VCaP (cell line): ENCODE results near the gene PAPSS2.
"Not testable (repeated sequence)": the region's sequence is repeated elsewhere in the genome, so short reads cannot be mapped to it uniquely, and the experiment has no call there.

Experiments used
- H3K27ac ChIP-seq: fragments of 450-650 bp; 2 replicates; pipeline ENCODE4 v1.5.1; 2017
- CTCF ChIP-seq: fragments of 450-650 bp; conservative IDR thresholded peaks from 2 replicates; pipeline ENCODE4 v1.5.1; 2017; ENCODE audit warnings: mild to moderate bottlenecking, moderate library complexity

The PAPSS2 gene

GRCh38 chr10:87659571-87660483, at the start of gene PAPSS2:
TSS of gene PAPSS2 (plus strand) at chr10:87659878. CDS start at chr10:87659982, 104 bp downstream.
- TF ChIP-seq CTCF: no peak
- H3K27ac ChIP-seq: peak within 1 kb of the TSS; percentile 65

GRCh38 chr10:87611341-87611740, 48.3 kb upstream of the PAPSS2 start:
- not testable (repeated sequence) for H3K27ac ChIP-seq

GRCh38 chr10:87612115-87612514, 47.6 kb upstream of the PAPSS2 start:
- TF ChIP-seq CTCF: no peak
- H3K27ac ChIP-seq: no peak overlapping the region

- no peak overlapping the region for H3K27ac ChIP-seq
- no peak for TF ChIP-seq CTCF
Observed at GRCh38 chr10:87613751-87614150, 45.9 kb upstream of the PAPSS2 start.

- H3K27ac ChIP-seq: no peak overlapping the region
- TF ChIP-seq CTCF: no peak
Observed at GRCh38 chr10:87615856-87616255, 43.8 kb upstream of the PAPSS2 start.

- no peak overlapping the region for H3K27ac ChIP-seq
- TF ChIP-seq CTCF: no peak
Observed at GRCh38 chr10:87617503-87617902, 42.2 kb upstream of the PAPSS2 start.

GRCh38 chr10:87618566-87619423, 40.9 kb upstream of the PAPSS2 start:
- no peak overlapping the region for H3K27ac ChIP-seq
- TF ChIP-seq CTCF: no peak
